Mesothelial cell of epicardium (in vitro differentiated cells): ENCODE data around the gene TATDN2. TPM values are rescaled to one million over a fixed set of nuclear protein-coding genes. Genes with fewer than 3 reads are reported as not detected.
"Not testable (repeated sequence)": the region's sequence is repeated elsewhere in the genome, so short reads cannot be mapped to it uniquely, and the experiment has no call there.

ENCODE experiments used
- DNase-seq, 2 experiments: peaks; one replicate each; pipeline ENCODE4 v3.0.0; 2021; ENCODE audit warnings: low spot score in 2 of 2; ENCODE audit not compliant: unreplicated experiment in 2 of 2
- H3K27ac Mint-ChIP-seq: 2 replicates; pipeline ENCODE4 v1.8.0; 2021; ENCODE audit warnings: mixed read lengths
- H3K27me3 Mint-ChIP-seq: 2 replicates; pipeline ENCODE4 v1.8.0; 2021; ENCODE audit warnings: low read depth, mixed read lengths
- H3K36me3 Mint-ChIP-seq: 2 replicates; pipeline ENCODE4 v1.8.0; 2021; ENCODE audit warnings: mixed read lengths
- H3K4me1 Mint-ChIP-seq: 2 replicates; pipeline ENCODE4 v1.8.0; 2021; ENCODE audit warnings: mixed read lengths
- H3K4me3 Mint-ChIP-seq: 2 replicates; pipeline ENCODE4 v1.8.0; 2021; ENCODE audit warnings: mild to moderate bottlenecking, moderate library complexity, mixed read lengths
- H3K9me3 Mint-ChIP-seq: 2 replicates; pipeline ENCODE4 v1.8.0; 2021; ENCODE audit warnings: mixed read lengths
- CTCF ChIP-seq: fragments of 200-600 bp; sonication (generic); IDR thresholded peaks from one replicate; pipeline ENCODE4 v1.5.0; 2021; ENCODE audit warnings: antibody characterized with exemption; ENCODE audit not compliant: unreplicated experiment
- total RNA-seq: library from RNA; stranded (reverse); gene quantifications from 3 replicates; pipeline ENCODE4 v1.2.1, GENCODE V29; 2021

The TATDN2 gene
- total RNA-seq, 1 donor from 2014 or later, result 40.6 TPM

DNA sequence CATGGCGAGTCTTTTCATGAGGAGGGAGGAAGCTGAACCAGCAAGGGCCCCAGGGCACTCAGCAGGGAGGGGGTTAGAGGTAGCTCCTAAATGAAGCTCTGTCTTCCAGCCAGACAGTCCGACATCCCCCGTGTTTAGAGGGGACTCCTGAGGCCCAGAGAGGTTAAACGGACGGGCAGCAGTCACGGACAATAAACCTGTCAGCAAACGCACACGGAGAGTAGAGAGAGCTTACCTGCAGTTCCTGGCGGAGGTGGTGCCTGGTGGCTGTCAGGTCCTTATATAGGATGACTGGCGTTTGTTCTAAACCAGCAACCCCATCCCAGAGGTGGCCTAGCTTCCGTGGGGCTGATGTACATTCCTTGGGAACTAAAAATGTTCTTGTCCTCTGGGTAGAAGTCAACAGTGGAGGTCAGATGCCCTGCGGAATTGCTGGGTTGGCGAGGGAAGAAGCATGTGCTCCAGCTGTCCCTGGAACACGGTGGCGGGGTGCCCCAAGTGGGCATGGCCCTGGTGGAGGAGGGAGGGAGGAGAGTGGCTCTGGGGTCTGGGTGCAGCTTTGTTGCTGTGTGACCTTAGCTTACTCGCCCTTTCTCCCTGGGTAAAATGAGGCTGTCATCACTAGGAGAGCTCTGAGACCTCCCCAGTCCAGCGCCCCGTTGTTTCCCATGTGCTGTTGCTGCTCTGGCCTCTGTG, 42.4 kb downstream of the TATDN2 start:
- no peak overlapping the region for H3K27ac Mint-ChIP-seq

GRCh38 chr3:10291641-10292040, 43.4 kb downstream of the TATDN2 start:
- Mint-ChIP-seq H3K27ac (no peak overlapping the region), H3K4me1 (no peaks in the 10 kb centered on the region), H3K4me3 (no peak overlapping the region), H3K27me3 (no peaks in the 10 kb centered on the region), H3K36me3 (peaks cover 2% of the 10 kb centered on the region), H3K9me3 (no peaks in the 10 kb centered on the region)
- no peak for TF ChIP-seq CTCF
- no peak for DNase-seq

More for the DNA sequence above, 42.4 kb downstream of the TATDN2 start:
- H3K9me3 Mint-ChIP-seq, result no peaks in the 10 kb centered on the region
- no peaks in the 10 kb centered on the region for H3K27me3 Mint-ChIP-seq
- H3K36me3 Mint-ChIP-seq, result no peaks in the 10 kb centered on the region
- no peak overlapping the region for H3K4me3 Mint-ChIP-seq
- no peak for DNase-seq
- no peaks in the 10 kb centered on the region for H3K4me1 Mint-ChIP-seq
- no peak for TF ChIP-seq CTCF

- Mint-ChIP-seq H3K27ac (no peak within 1 kb of the TSS), H3K4me3 (no peak within 1 kb of the TSS), H3K36me3 (peaks cover 5% of the 10 kb centered on the region), H3K4me1 (no peaks in the 10 kb centered on the region), H3K9me3 (no peaks in the 10 kb centered on the region), H3K27me3 (no peaks in the 10 kb centered on the region)
- no peak for TF ChIP-seq CTCF
- DNase-seq, result no peak
Observed at GRCh38 chr3:10292505-10293419, 44.5 kb downstream of the TATDN2 start, which contains the start of gene GHRL. Gene GHRL (minus strand): TSS chr3:10292947. CDS start chr3:10290180, 2,767 bp downstream.

GRCh38 chr3:10294030-10294586, 45.8 kb downstream of the TATDN2 start:
- no peak for TF ChIP-seq CTCF
- H3K9me3 Mint-ChIP-seq, result no peaks in the 10 kb centered on the region
- no peak overlapping the region for H3K4me3 Mint-ChIP-seq
- no peaks in the 10 kb centered on the region for H3K4me1 Mint-ChIP-seq
- H3K27ac Mint-ChIP-seq, result no peak overlapping the region
- DNase-seq, result no peak
- no peaks in the 10 kb centered on the region for H3K27me3 Mint-ChIP-seq
- H3K36me3 Mint-ChIP-seq, result peaks cover 5% of the 10 kb centered on the region

DNA sequence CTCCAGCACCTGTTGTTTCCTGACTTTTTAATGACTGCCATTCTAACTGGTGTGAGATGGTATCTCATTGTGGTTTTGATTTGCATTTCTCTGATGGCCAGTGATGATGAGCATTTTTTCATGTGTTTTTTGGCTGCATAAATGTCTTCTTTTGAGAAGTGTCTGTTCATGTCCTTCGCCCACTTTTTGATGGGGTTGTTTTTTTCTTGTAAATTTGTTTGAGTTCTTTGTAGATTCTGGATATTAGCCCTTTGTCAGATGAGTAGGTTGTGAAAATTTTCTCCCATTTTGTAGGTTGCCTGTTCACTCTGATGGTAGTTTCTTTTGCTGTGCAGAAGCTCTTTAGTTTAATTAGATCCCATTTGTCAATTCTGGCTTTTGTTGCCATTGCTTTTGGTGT, 49.8 kb downstream of the TATDN2 start:
- peaks cover 32% of the 10 kb centered on the region for H3K36me3 Mint-ChIP-seq
- H3K27me3 Mint-ChIP-seq, H3K27ac Mint-ChIP-seq, DNase-seq, H3K4me3 Mint-ChIP-seq, H3K9me3 Mint-ChIP-seq, H3K4me1 Mint-ChIP-seq: not testable (repeated sequence)

GRCh38 chr3:10299175-10299574, 50.9 kb downstream of the TATDN2 start:
- no peaks in the 10 kb centered on the region for H3K9me3 Mint-ChIP-seq
- H3K36me3 Mint-ChIP-seq, result peaks cover 39% of the 10 kb centered on the region
- no peak overlapping the region for H3K4me3 Mint-ChIP-seq
- no peak for DNase-seq
- TF ChIP-seq CTCF, result no peak
- H3K4me1 Mint-ChIP-seq, result no peaks in the 10 kb centered on the region
- H3K27ac Mint-ChIP-seq, result no peak overlapping the region
- H3K27me3 Mint-ChIP-seq, result no peaks in the 10 kb centered on the region
